HCT116 (cell line): Measurements from ENCODE around the gene IL26. TPM values are rescaled to one million over a fixed set of nuclear protein-coding genes. Genes with fewer than 3 reads are reported as not detected.

Experiments used
- ATAC-seq: fragments of 200-7000 bp; cut with Tn5 transposase; 2 replicates; pipeline ENCODE4 v1.9.1; 2020; ENCODE audit warnings: mild to moderate bottlenecking, moderate library complexity
- BruUV-seq: library from RNA; stranded (reverse); fragments of 400-500 nt; replicated peaks from 2 replicates; lab custom pipeline; 2021; lab: Mats Ljungman, UMichigan
- CTCF ChIA-PET: fragments of 300-600 bp; sonication (Branson Sonifier 250); formaldehyde crosslinking; loops from one replicate; lab custom pipeline; 2021; ENCODE audit warnings: antibody characterized with exemption; lab: Charles Lee
- POLR2A ChIA-PET: fragments of 300-600, 350-600 bp; sonication (Branson Sonifier 250); formaldehyde crosslinking; loops from one replicate; lab custom pipeline; 2021; ENCODE audit warnings: antibody characterized with exemption; lab: Charles Lee
- RAD21 ChIA-PET, 2 experiments: fragments of 300-600 bp; sonication (Branson Sonifier 250); formaldehyde crosslinking; loops; one replicate each; lab custom pipeline; 2023; ENCODE audit warnings: low total read pairs in 2 of 2; ENCODE audit not compliant: uncharacterized antibody in 2 of 2, unreplicated experiment in 2 of 2, low non-redundant PET in 1 of 2; lab: Charles Lee
- DNase-seq: peaks from one replicate; pipeline ENCODE4 v3.0.0-alpha.2; 2010; ENCODE audit warnings: low read depth, low spot score
- H2AFZ ChIP-seq: fragments of 200-600 bp; shearing (Covaris generic), sonication (generic); 2 replicates; pipeline ENCODE4 v1.6.1; 2017; ENCODE audit warnings: low read depth, mixed run types, mixed read lengths, antibody characterized with exemption, low read length; ENCODE audit not compliant: poor library complexity, severe bottlenecking
- H3K27ac ChIP-seq: 2 replicates; pipeline ENCODE4 v1.5.1; 2012; ENCODE audit warnings: low read depth, low read length
- H3K27me3 ChIP-seq: fragments of 200-600 bp; sonication (generic); 2 replicates; pipeline ENCODE4 v1.6.1; 2016; ENCODE audit warnings: mixed run types, low read length, mixed read lengths; ENCODE audit not compliant: insufficient read depth
- H3K36me3 ChIP-seq, 2 experiments: fragments of 200-500 bp in 1 of 2; fragments of 200-600 bp in 1 of 2; sonication (Bioruptor generic) in 1 of 2; sonication (generic) in 1 of 2; 2 replicates each; pipeline versions ENCODE4 v1.5.1 to v1.6.1; 2014 to 2016; ENCODE audit warnings: low read length in 2 of 2, inconsistent platforms in 1 of 2, mixed read lengths in 1 of 2, mixed run types in 1 of 2; ENCODE audit not compliant: insufficient read depth in 2 of 2, control insufficient read depth in 1 of 2
- H3K4me1 ChIP-seq, 2 experiments: fragments of 200-600 bp in 1 of 2; sonication (generic) in 1 of 2; 2 replicates each; pipeline versions ENCODE4 v1.5.1 to v1.6.1; 2012 to 2017; ENCODE audit warnings: low read length in 2 of 2, inconsistent platforms in 1 of 2, mild to moderate bottlenecking in 1 of 2, mixed read lengths in 1 of 2, mixed run types in 1 of 2, moderate library complexity in 1 of 2; ENCODE audit not compliant: insufficient read depth in 2 of 2, control insufficient read depth in 1 of 2
- H3K4me2 ChIP-seq: fragments of 200-600 bp; sonication (generic); 2 replicates; pipeline ENCODE4 v1.6.1; 2017; ENCODE audit warnings: mixed run types, low read length, mixed read lengths
- H3K4me3 ChIP-seq, 2 experiments: fragments of 200-600 bp in 1 of 2; sonication (generic) in 1 of 2; replicated peaks in 1 of 2; 2 replicates each; pipeline ENCODE4 v1.5.1; 2011 to 2016; ENCODE audit warnings: low read length in 2 of 2, control low read depth in 1 of 2, low read depth in 1 of 2, mild to moderate bottlenecking in 1 of 2, mixed read lengths in 1 of 2, mixed run types in 1 of 2
- H3K79me2 ChIP-seq: fragments of 200-600 bp; sonication (generic); 2 replicates; pipeline ENCODE4 v1.6.1; 2017; ENCODE audit warnings: mild to moderate bottlenecking, mixed run types, low read length, moderate library complexity, mixed read lengths; ENCODE audit not compliant: insufficient read depth
- H3K9ac ChIP-seq: fragments of 200-600 bp; sonication (generic); 2 replicates; pipeline ENCODE4 v1.6.1; 2016; ENCODE audit warnings: low read length, mixed read lengths
- H3K9me2 ChIP-seq: fragments of 200-600 bp; sonication (generic), shearing (Covaris generic); 2 replicates; pipeline ENCODE4 v1.6.1; 2017; ENCODE audit warnings: mixed run types, mild to moderate bottlenecking, moderate library complexity; ENCODE audit not compliant: insufficient read depth
- H3K9me3 ChIP-seq, 2 experiments: fragments of 200-500 bp in 1 of 2; fragments of 200-600 bp in 1 of 2; sonication (Bioruptor generic) in 1 of 2; sonication (generic) in 1 of 2; 2 replicates each; pipeline ENCODE4 v1.6.1; 2014 to 2017; ENCODE audit warnings: low read length in 2 of 2, mixed read lengths in 2 of 2, inconsistent platforms in 1 of 2, low read depth in 1 of 2, mild to moderate bottlenecking in 1 of 2, mixed run types in 1 of 2, moderate library complexity in 1 of 2; ENCODE audit not compliant: control insufficient read depth in 1 of 2, insufficient read depth in 1 of 2
- H4K20me1 ChIP-seq: fragments of 200-600 bp; sonication (generic), shearing (Covaris generic); 2 replicates; pipeline ENCODE4 v1.6.1; 2017; ENCODE audit warnings: mixed run types, mild to moderate bottlenecking, moderate library complexity; ENCODE audit not compliant: insufficient read depth
- CBX3 ChIP-seq: IDR thresholded peaks from 2 replicates; pipeline ENCODE4 v1.6.1; 2012; ENCODE audit warnings: low read depth
- CEBPB ChIP-seq: IDR thresholded peaks from 2 replicates; pipeline ENCODE4 v1.6.1; 2012; ENCODE audit warnings: low read depth
- EGR1 ChIP-seq: IDR thresholded peaks from 2 replicates; pipeline ENCODE4 v1.6.1; 2012; ENCODE audit warnings: low read depth
- ELF1 ChIP-seq: IDR thresholded peaks from 2 replicates; pipeline ENCODE4 v1.6.1; 2012; ENCODE audit warnings: low read depth, borderline replicate concordance
- EZH2 ChIP-seq: fragments of 200-600 bp; sonication (generic); IDR thresholded peaks from 2 replicates; pipeline ENCODE4 v1.6.1; 2017; ENCODE audit warnings: antibody characterized with exemption, mixed run types
- EZH2phosphoT487 ChIP-seq: fragments of 200-600 bp; IDR thresholded peaks from 2 replicates; pipeline ENCODE4 v1.6.1; 2018; ENCODE audit warnings: antibody characterized with exemption, borderline replicate concordance
- FOSL1 ChIP-seq: IDR thresholded peaks from 2 replicates; pipeline ENCODE4 v1.6.1; 2012; ENCODE audit warnings: low read depth
- JUND ChIP-seq: IDR thresholded peaks from 2 replicates; pipeline ENCODE4 v1.6.1; 2012
- RAD21 ChIP-seq: IDR thresholded peaks from 2 replicates; pipeline ENCODE4 v1.6.1; 2012; ENCODE audit warnings: low read depth, mild to moderate bottlenecking
- SIN3A ChIP-seq: IDR thresholded peaks from 2 replicates; pipeline ENCODE4 v1.6.1; 2012; ENCODE audit warnings: low read depth
- TCF7L2 ChIP-seq: IDR thresholded peaks from 2 replicates; pipeline ENCODE4 v1.7.0; 2011; ENCODE audit warnings: borderline replicate concordance, inconsistent platforms; ENCODE audit not compliant: insufficient read depth, insufficient read length; ENCODE audit errors: extremely low read depth
- YY1 ChIP-seq: IDR thresholded peaks from 2 replicates; pipeline ENCODE4 v1.6.1; 2011; ENCODE audit warnings: low read length, low read depth, moderate library complexity, mild to moderate bottlenecking; ENCODE audit not compliant: insufficient replicate concordance; ENCODE audit errors: extremely low read depth
- ZBTB33 ChIP-seq: IDR thresholded peaks from 2 replicates; pipeline ENCODE4 v1.6.1; 2011; ENCODE audit warnings: mild to moderate bottlenecking, low read length, moderate library complexity; ENCODE audit not compliant: insufficient replicate concordance; ENCODE audit errors: extremely low read depth
- intact Hi-C: fragments of 100-400 bp; cut with micrococcal nuclease; formaldehyde crosslinking; loops from 2 replicates; pipeline ENCODE4 v1.10.0; 2022
- total RNA-seq: library from RNA; stranded (reverse); gene quantifications from one replicate; pipeline ENCODE4 v1.2.1, GENCODE V29; 2021; ENCODE audit not compliant: unreplicated experiment

Gene IL26
- total RNA-seq, 1 experiment from 2014 or later: not detected

GRCh38 chr12:68180792-68181744 is 44.5 kb downstream of the IL26 start:
- Histone ChIP-seq H3K79me2 (no peaks in the 10 kb centered on the region), H3K4me3 (no peak overlapping the region), H2AFZ (no peak overlapping the region), H3K4me2 (no peak overlapping the region), H3K9me2 (no peaks in the 10 kb centered on the region), H3K9me3 (no peaks in the 10 kb centered on the region), H3K36me3 (no peaks in the 10 kb centered on the region), H3K4me1 (peaks cover 3 to 14% of the 10 kb centered on the region in 2 experiments; a peak in 3 of 4 replicates), H3K27ac (no peak overlapping the region), H3K9ac (no peak overlapping the region), H4K20me1 (no peaks in the 10 kb centered on the region), H3K27me3 (no peaks in the 10 kb centered on the region)
- ChIA-PET RAD21 (no interaction called here), POLR2A (no interaction called here), CTCF (interaction anchor here (0.8 to 1.6 kb wide), 3 partner anchors 23 to 42 kb away, joined by 3 to 5 read pairs (median 4); no protein-coding TSS in a partner anchor)
- intact Hi-C loops: no loop called here
- DNase-seq (no peak), ATAC-seq (no peak)
- no TSS peak for BruUV-seq
- no peak for TF ChIP-seq FOSL1
- TF ChIP-seq ELF1: no peak
- TF ChIP-seq TCF7L2: no peak
- no peak for TF ChIP-seq EZH2phosphoT487
- no peak for TF ChIP-seq EZH2
- no peak for TF ChIP-seq SIN3A
- no peak for TF ChIP-seq YY1
- no peak for TF ChIP-seq RAD21
- TF ChIP-seq CBX3: no peak
- no peak for TF ChIP-seq JUND
- no peak for TF ChIP-seq ZBTB33
- no peak for TF ChIP-seq EGR1
- TF ChIP-seq CEBPB: no peak
